WERI-Rb-1 (cell line): ENCODE measurements around the gene AGBL3.
"Not testable (repeated sequence)": the region's sequence is repeated elsewhere in the genome, so short reads cannot be mapped to it uniquely, and the experiment has no call there.

ENCODE experiments used
- DNase-seq: peaks from one replicate; pipeline ENCODE4 v3.0.0-alpha.2; 2020
- H3K27ac ChIP-seq: fragments of 250-450 bp; sonication (Bioruptor Pico); 2 replicates; pipeline ENCODE4 v1.5.1; 2020; ENCODE audit warnings: mild to moderate bottlenecking, moderate library complexity
- H3K27me3 ChIP-seq: fragments of 250-450 bp; sonication (Bioruptor Pico); 2 replicates; pipeline ENCODE4 v1.5.1; 2021; ENCODE audit warnings: mild to moderate bottlenecking, low read depth, moderate library complexity; ENCODE audit not compliant: insufficient read depth, severe bottlenecking
- H3K36me3 ChIP-seq: fragments of 250-450 bp; sonication (Bioruptor Pico); 2 replicates; pipeline ENCODE4 v1.5.1; 2020; ENCODE audit warnings: mild to moderate bottlenecking, moderate library complexity
- H3K4me3 ChIP-seq: 2 replicates; pipeline ENCODE4 v1.5.1; 2011; ENCODE audit warnings: low read depth, mild to moderate bottlenecking, control low read depth, low read length
- H3K9me3 ChIP-seq: fragments of 250-450 bp; sonication (Bioruptor Pico); 2 replicates; pipeline ENCODE4 v1.5.1; 2021; ENCODE audit warnings: mild to moderate bottlenecking, moderate library complexity; ENCODE audit not compliant: severe bottlenecking
- CTCF ChIP-seq: IDR thresholded peaks from 2 replicates; pipeline ENCODE4 v1.5.1; 2011; ENCODE audit warnings: low read depth, mild to moderate bottlenecking, control low read depth, inconsistent platforms, low read length

Gene AGBL3

GRCh38 chr7:135117096-135117495, 130.8 kb downstream of the AGBL3 start:
- Histone ChIP-seq H3K27me3 (no peaks in the 10 kb centered on the region), H3K9me3 (no peaks in the 10 kb centered on the region), H3K27ac (no peak overlapping the region), H3K36me3 (no peaks in the 10 kb centered on the region), H3K4me3 (no peak overlapping the region)
- DNase-seq = no peak
- no peak for TF ChIP-seq CTCF

- Histone ChIP-seq H3K27me3 (no peaks in the 10 kb centered on the region), H3K36me3 (no peaks in the 10 kb centered on the region), H3K4me3 (no peak overlapping the region), H3K27ac (peak overlapping the region; percentile 76), H3K9me3 (no peaks in the 10 kb centered on the region)
- TF ChIP-seq CTCF = no peak
- peak; percentile 94 for DNase-seq
These were observed 135.6 kb downstream of the AGBL3 start for GRCh38 chr7:135121868-135122267.

DNA sequence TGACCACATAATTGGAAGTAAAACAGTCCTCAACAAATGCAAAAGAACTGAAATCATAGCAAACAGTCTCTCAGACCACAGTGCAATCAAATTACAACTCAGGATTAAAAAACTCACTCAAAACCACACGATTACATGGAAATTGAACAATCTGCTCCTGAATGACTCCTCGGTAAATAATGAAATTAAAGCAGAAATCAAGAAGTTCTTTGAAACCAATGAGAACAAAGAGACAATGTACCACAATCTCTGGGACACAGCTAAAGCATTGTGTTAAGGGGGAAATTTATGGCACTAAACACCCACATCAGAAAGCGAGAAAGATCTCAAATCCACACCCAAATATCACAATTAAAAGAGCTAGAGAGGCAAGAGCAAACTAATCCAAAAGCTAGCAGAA, 138.3 kb downstream of the AGBL3 start:
- DNase-seq, H3K27me3 ChIP-seq, H3K36me3 ChIP-seq, H3K4me3 ChIP-seq, H3K9me3 ChIP-seq, H3K27ac ChIP-seq: not testable (repeated sequence)

GRCh38 chr7:135128931-135129330, 142.6 kb downstream of the AGBL3 start:
- no peaks in the 10 kb centered on the region for H3K36me3 ChIP-seq
- H3K27me3 ChIP-seq = no peaks in the 10 kb centered on the region
- DNase-seq = no peak
- no peak overlapping the region for H3K4me3 ChIP-seq
- H3K27ac ChIP-seq = no peak overlapping the region
- H3K9me3 ChIP-seq = no peaks in the 10 kb centered on the region
- TF ChIP-seq CTCF = no peak

GRCh38 chr7:135129579-135129978, 143.3 kb downstream of the AGBL3 start:
- Histone ChIP-seq H3K27ac (no peak overlapping the region), H3K9me3 (no peaks in the 10 kb centered on the region), H3K36me3 (no peaks in the 10 kb centered on the region), H3K4me3 (no peak overlapping the region), H3K27me3 (no peaks in the 10 kb centered on the region)
- no peak for DNase-seq
- no peak for TF ChIP-seq CTCF

DNA sequence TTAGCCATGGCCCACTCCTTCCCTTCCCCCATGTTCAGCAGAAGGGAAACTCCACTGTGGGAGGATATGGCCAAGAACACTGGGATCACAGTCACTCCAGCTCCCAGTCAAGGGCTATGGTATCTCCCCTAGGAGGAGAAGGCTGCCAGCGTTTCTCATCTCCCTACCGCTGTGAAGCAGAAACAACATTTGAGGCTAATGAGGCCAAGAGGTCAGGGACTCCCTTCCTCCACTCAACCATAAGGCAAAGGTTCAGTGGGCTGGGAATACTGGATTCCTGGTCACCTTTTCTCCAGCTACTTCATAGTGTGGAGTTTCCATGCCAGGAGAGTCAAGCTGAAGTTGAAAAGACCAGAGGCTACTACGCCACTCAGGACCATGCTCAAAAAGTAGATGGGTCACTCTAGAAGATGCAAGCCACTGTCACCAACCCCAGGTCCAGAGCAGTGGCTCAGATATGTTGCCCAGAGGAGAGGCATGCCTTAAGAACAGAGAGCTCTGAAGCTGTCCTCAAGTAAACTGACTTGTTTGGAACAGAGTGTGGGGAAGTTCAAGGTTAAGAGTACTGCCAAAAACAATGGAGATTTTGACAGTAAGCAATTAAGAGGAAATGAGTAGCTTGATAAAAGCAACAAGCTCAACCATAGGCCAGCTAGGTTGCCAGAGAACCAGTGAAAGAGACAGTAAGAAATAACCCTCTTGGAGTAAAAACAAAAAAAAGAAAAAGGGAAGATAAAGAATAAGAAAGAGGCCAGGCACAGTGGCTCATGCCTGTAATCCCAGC, 157.8 kb downstream of the AGBL3 start:
- H3K27ac ChIP-seq = no peak overlapping the region
- no peak overlapping the region for H3K4me3 ChIP-seq
- no peaks in the 10 kb centered on the region for H3K36me3 ChIP-seq
- no peak for TF ChIP-seq CTCF
- no peaks in the 10 kb centered on the region for H3K27me3 ChIP-seq
- no peaks in the 10 kb centered on the region for H3K9me3 ChIP-seq
- DNase-seq = no peak
